ENCODE results near the gene GFRA4. TPM values are rescaled to one million over a fixed set of nuclear protein-coding genes. Genes with fewer than 3 reads are reported as not detected.

The GFRA4 gene, protein sequence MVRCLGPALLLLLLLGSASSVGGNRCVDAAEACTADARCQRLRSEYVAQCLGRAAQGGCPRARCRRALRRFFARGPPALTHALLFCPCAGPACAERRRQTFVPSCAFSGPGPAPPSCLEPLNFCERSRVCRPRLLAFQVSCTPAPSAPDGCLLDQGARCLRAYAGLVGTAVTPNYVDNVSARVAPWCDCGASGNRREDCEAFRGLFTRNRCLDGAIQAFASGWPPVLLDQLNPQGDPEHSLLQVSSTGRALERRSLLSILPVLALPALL
- total RNA-seq: not detected
- long read RNA-seq: 0 reads

- H3K4me1 ChIP-seq: no peaks in the 10 kb centered on the region
- no peak within 1 kb of the TSS for H3K4me3 ChIP-seq
- H3K9me3 ChIP-seq: no peaks in the 10 kb centered on the region
- TF ChIP-seq, protein P1, sequence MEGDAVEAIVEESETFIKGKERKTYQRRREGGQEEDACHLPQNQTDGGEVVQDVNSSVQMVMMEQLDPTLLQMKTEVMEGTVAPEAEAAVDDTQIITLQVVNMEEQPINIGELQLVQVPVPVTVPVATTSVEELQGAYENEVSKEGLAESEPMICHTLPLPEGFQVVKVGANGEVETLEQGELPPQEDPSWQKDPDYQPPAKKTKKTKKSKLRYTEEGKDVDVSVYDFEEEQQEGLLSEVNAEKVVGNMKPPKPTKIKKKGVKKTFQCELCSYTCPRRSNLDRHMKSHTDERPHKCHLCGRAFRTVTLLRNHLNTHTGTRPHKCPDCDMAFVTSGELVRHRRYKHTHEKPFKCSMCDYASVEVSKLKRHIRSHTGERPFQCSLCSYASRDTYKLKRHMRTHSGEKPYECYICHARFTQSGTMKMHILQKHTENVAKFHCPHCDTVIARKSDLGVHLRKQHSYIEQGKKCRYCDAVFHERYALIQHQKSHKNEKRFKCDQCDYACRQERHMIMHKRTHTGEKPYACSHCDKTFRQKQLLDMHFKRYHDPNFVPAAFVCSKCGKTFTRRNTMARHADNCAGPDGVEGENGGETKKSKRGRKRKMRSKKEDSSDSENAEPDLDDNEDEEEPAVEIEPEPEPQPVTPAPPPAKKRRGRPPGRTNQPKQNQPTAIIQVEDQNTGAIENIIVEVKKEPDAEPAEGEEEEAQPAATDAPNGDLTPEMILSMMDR (IDR thresholded peaks at IDR 0.05): no peak
- H3K36me3 ChIP-seq: no peaks in the 10 kb centered on the region
- intact Hi-C loops (cut with DNase I): no loop called here
- peak; percentile 57 for DNase-seq
- no peak for ATAC-seq
- H3K27me3 ChIP-seq: peaks cover 41% of the 10 kb centered on the region
- H3K27ac ChIP-seq: no peak within 1 kb of the TSS
Measured at GRCh38 chr20:3663031-3663701, at the start of gene GFRA4. Gene GFRA4, minus strand, starts transcription at chr20:3663399. Its CDS starts 0 bp downstream, at chr20:3663399.

GRCh38 chr20:3712279-3712873 is 49.2 kb upstream of the GFRA4 start, which contains the start of gene SIGLEC1:
Gene SIGLEC1, minus strand, starts transcription at chr20:3712600. Its CDS starts 5,472 bp downstream, at chr20:3707128.
- TF ChIP-seq, protein P1 (IDR thresholded peaks at IDR 0.05): no peak
- peak; percentile 80 for ATAC-seq
- peak; percentile 87 for DNase-seq
- H3K27ac ChIP-seq: peak within 1 kb of the TSS; percentile 37
- peaks cover 13% of the 10 kb centered on the region for H3K4me1 ChIP-seq
- no peaks in the 10 kb centered on the region for H3K9me3 ChIP-seq
- peak within 1 kb of the TSS; percentile 37 for H3K4me3 ChIP-seq
- no peaks in the 10 kb centered on the region for H3K36me3 ChIP-seq
- intact Hi-C loops (cut with DNase I): loop anchor here (5.0 kb wide), 1 partner anchor 35 kb away; no protein-coding TSS in a partner anchor
- H3K27me3 ChIP-seq: no peaks in the 10 kb centered on the region

GRCh38 chr20:3711484-3711941 is 48.3 kb upstream of the GFRA4 start:
- DNase-seq (peak; percentile 52), ATAC-seq (peak; percentile 55)
- H3K36me3 ChIP-seq: no peaks in the 10 kb centered on the region
- peak overlapping the region; percentile 37 for H3K4me3 ChIP-seq
- peaks cover 13% of the 10 kb centered on the region for H3K4me1 ChIP-seq
- H3K27me3 ChIP-seq: no peaks in the 10 kb centered on the region
- intact Hi-C loops (cut with DNase I): loop anchor here (5.0 kb wide), 1 partner anchor 34 kb away; no protein-coding TSS in a partner anchor
- H3K27ac ChIP-seq: peak overlapping the region; percentile 37
- no peaks in the 10 kb centered on the region for H3K9me3 ChIP-seq
- TF ChIP-seq, protein P1 (IDR thresholded peaks at IDR 0.05): no peak

DNA sequence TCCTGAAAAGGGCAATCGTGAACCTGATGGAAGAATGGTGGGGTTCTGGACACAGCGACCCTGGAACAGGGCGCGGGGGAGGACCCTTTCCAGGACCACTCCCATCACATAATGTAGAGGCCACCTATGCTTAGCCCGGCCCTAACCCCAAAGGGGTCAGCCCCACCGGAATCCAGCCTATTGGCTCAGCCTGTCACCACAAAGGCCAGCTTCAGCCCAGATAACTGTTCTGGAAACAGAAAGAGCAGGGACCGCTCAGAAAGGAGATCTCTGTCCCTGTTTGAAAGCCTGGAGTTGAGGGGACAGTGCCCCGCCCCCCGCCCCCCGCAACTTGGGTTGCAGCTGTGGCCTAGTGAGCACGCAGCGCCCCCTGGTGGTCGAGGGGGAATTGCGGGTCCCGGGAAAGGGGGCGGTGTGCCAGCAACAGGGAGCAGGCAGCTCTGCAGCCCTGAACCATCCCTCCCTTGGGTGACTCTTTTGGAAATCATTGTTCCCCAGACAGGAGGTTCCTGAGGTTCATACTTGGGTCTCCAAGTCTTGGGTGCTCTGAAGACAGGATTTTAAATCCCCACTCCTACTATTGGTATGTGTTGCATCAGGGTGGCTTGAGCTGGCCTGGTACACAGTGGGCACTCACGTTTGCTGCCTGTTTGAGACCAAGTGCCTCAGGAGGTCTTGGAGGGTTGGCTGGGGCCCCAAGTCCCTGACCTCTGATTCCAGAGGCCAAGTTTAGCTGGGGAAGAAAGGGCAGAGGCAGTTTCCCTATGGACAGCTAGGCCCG is 47.7 kb upstream of the GFRA4 start:
- ATAC-seq (peak; percentile 67), DNase-seq (peak; percentile 86)
- intact Hi-C loops (cut with DNase I): loop anchor here (5.0 kb wide), 1 partner anchor 34 kb away; no protein-coding TSS in a partner anchor
- H3K27ac ChIP-seq: peak overlapping the region; percentile 37
- H3K9me3 ChIP-seq: no peaks in the 10 kb centered on the region
- peak overlapping the region; percentile 37 for H3K4me3 ChIP-seq
- H3K36me3 ChIP-seq: no peaks in the 10 kb centered on the region
- H3K4me1 ChIP-seq: peaks cover 13% of the 10 kb centered on the region
- H3K27me3 ChIP-seq: no peaks in the 10 kb centered on the region
- TF ChIP-seq, protein P1 (IDR thresholded peaks at IDR 0.05): peak; percentile 99

- Histone ChIP-seq H3K27ac (no peak overlapping the region), H3K36me3 (no peaks in the 10 kb centered on the region), H3K4me3 (peak overlapping the region; percentile 37), H3K9me3 (no peaks in the 10 kb centered on the region), H3K27me3 (no peaks in the 10 kb centered on the region), H3K4me1 (peaks cover 13% of the 10 kb centered on the region)
- DNase-seq (peak; percentile 66), ATAC-seq (peak; percentile 1)
- TF ChIP-seq, protein P1 (IDR thresholded peaks at IDR 0.05): no peak
- intact Hi-C loops (cut with DNase I): loop anchor here (5.0 kb wide), 1 partner anchor 33 kb away; no protein-coding TSS in a partner anchor
Measured at GRCh38 chr20:3710011-3710466, 46.8 kb upstream of the GFRA4 start.

Measured in upper lobe of right lung (tissue), 1 donor.